Hippocampal formation (tissue), 2 donors: ENCODE results near the gene RFC4.
"Not testable (repeated sequence)": the region's sequence is repeated elsewhere in the genome, so short reads cannot be mapped to it uniquely, and the experiment has no call there.

Source experiments
- DNase-seq, 2 donors: peaks; one replicate each; lab custom pipeline; 2025; lab: John Stamatoyannopoulos, UW

RFC4 gene, protein sequence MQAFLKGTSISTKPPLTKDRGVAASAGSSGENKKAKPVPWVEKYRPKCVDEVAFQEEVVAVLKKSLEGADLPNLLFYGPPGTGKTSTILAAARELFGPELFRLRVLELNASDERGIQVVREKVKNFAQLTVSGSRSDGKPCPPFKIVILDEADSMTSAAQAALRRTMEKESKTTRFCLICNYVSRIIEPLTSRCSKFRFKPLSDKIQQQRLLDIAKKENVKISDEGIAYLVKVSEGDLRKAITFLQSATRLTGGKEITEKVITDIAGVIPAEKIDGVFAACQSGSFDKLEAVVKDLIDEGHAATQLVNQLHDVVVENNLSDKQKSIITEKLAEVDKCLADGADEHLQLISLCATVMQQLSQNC

DNA sequence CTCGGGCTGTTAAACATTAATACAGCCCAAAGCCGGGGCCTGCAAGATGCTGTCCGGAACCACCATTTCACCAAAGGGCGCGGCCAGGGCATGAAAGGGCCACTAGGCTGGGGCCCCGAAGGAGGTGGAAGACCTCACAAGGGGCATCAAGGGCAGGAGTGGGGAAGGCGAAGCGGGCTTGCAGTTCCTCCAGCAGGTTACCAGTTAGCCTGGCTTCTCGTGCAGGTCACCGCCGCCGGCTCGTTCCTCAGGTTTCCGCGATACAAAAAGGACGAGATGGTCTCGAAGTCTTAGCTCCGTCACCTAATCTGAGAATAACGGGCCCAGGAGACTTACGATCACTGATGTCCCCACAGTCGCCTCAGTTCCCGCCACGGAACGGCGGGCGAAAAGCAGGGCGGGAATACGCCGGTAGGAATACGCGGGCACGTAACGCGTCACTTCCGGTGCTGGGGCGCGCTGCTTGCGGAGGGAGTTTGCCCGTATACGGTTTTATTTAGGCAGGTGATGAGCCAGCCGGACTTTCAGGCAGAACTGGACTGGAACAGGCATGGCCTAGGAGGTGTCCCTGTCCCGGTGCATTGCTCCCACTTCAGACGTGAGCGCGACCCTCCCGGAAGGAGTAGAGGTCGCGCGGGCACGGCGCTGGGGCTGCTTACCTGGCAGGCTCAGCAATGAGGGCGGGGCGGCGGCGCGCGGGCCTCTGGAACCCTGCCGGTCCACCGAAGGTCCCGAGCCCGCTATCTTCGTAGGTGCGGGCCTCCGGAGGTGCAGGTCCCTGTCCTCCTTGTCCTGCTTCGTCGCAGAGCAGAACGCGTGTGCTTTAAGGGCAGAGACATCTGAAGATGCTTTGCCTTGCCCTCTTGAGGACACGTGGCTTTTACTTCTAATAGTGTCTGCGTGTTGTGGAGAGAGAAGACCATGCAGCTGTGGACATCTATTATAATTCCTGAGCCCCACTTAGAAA lies at the start of gene RFC4:
RFC4 (minus strand) TSS at position 394 of the 967 bp plus-strand sequence. CDS start 1,769 bp downstream, outside the sequence.
- peak; percentile 64 to 79 for DNase-seq

DNA sequence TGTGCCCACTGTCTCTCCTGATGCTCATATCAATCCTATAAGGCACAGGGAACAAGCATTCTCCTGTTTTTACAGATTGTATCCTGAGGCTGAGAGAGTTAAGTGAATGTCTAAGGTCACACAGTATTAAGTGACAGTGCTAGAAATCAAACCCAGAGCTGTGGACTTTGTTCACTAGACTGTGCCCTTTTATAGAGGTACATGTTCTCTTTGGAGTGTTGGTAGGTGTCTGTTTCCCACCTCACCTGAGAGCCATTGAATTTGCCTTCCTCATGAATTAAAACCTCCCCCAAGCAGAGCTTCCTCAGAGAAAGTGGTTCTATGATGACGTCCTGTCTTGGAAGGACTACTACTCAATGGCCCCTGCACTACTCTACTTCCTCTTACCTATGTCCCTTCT lies 48.7 kb upstream of the RFC4 start:
- DNase-seq, result no peak

DNA sequence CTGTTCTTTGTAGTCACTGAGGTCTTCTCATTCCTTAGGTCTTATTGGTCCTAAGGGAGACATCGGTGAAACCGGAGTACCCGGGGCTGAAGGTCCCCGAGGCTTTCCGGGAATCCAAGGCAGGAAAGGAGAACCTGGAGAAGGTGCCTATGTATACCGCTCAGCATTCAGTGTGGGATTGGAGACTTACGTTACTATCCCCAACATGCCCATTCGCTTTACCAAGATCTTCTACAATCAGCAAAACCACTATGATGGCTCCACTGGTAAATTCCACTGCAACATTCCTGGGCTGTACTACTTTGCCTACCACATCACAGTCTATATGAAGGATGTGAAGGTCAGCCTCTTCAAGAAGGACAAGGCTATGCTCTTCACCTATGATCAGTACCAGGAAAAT lies 47.9 kb upstream of the RFC4 start:
- no peak for DNase-seq

DNA sequence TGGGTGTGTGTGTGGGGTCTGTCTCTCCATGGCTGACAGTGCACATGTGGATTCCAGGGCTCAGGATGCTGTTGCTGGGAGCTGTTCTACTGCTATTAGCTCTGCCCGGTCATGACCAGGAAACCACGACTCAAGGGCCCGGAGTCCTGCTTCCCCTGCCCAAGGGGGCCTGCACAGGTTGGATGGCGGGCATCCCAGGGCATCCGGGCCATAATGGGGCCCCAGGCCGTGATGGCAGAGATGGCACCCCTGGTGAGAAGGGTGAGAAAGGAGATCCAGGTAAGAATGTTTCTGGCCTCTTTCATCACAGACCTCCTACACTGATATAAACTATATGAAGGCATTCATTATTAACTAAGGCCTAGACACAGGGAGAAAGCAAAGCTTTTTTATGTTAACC lies 46.7 kb upstream of the RFC4 start:
- no peak for DNase-seq

DNA sequence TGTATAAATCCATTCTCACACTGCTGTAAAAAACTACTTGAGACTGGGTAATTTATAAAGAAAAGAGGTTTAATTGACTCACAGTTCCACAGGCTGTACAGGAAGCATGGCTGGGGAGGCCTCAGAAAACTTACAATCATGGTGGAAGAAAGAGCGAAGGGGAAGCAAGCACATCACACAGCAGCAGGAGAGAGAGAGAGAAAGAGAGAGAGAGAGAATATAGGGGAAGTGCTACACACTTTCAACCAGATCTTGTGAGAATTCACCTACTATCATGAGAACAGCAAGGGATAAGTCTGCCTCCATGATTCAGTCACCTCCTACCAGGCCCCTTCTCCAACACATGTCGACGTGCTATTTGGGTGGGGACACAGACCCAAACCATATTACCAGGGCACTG lies 45.6 kb upstream of the RFC4 start:
- not testable (repeated sequence) for DNase-seq

DNA sequence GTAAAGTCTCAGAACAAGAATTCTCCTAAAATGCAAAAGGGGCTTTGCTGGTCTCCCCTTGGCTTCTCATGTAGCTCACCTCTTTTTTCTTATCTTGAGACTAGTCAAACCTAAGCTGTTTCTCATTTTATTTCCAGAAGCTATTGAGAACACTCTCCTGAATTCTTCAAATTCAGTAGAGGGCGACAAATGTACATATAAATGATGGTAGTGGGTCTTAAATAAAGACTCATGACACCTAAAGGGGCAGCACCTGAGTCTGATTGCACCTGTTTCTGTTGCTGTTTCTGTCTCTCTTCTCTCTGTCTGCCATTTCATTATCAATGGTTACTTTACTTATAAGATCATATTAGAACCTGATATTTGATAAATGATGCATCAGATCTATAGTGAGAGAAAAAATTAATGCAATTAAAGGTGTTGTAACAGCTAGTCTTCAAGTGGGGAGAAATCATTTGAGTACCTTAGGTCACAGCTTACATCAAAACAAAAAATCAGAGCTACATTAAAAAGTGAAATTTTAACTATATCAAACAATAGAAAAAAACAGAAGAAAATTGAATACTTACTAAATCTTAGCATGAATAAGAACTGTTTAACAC lies 43.2 kb upstream of the RFC4 start:
- DNase-seq, result peak in 1 of 2 donors; percentile 9

DNA sequence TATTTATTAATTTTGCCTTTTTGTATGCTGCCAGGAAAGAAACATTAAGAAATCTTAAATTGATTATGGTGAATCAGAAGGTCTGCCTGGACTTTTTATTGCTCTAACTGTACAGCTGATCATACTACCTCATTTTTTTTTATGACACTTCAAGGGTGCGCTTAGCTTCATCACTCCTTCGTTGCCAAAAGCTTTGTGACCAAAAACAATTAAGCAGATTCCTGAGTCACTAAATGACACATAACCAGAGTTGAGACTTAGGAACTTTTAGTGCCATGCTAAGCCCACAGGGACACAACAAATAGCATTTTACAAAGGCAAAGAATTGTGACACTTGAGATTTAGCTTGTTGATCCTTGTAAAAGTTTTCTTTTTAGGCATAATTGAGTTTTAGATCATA lies 41.2 kb upstream of the RFC4 start:
- DNase-seq, result no peak

DNA sequence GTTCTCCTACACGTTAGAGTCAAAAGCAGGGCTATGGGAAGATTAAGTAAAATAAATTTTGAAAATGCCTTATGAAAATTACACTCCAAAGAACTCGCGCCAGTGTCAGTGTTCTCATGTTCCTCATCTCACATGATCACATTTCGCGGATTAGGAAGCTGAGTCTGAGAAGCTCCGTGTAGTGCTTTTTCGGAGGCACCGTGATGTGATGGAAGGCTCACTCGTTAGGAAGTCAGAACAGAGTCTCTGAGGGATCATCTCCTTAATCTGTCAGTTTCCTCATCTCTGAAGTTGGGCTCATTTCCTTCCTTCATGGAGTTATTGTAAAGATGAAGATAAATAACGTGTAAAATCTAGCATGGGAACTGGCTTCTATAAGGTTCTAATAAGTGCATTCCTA lies 39.5 kb upstream of the RFC4 start:
- no peak for DNase-seq

DNA sequence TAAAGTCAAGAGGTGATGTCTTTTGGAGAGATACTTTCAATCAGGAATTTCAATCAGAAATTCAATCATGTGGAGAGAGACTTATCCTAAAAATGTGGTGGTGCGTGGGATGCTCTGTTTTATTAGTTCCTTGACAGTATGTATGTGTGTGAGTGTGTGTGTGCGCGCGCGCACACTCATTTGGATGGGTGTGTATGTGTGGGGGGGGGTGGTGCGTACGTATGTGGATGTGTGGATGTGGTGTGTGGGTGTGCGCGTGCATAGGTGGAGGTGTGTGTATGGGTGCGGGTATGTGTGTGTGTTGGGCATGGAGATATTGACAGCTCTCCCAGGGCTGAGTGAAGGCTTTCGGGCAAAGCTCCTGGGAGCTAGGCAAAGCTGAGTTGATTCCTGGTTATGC lies 38.6 kb upstream of the RFC4 start:
- DNase-seq, result no peak

DNA sequence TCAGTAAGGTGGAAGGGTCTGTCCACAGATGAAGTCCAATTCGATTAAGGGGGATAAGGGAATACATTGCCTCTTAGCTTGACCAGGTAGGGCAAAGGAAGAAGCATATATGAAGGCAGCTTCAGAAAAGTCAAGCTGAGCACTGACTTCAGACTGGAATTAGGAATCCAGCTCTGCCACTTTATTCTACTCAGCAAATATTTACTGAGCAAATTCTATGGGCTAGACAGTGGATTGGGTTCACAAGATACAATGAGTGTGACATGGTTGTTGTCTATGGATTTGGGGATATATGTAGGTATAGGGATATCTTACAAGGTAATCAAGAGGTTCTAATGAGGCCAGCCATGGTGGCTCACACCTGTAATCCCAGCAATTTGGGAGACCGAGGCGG lies 36.8 kb upstream of the RFC4 start:
- no peak for DNase-seq

DNA sequence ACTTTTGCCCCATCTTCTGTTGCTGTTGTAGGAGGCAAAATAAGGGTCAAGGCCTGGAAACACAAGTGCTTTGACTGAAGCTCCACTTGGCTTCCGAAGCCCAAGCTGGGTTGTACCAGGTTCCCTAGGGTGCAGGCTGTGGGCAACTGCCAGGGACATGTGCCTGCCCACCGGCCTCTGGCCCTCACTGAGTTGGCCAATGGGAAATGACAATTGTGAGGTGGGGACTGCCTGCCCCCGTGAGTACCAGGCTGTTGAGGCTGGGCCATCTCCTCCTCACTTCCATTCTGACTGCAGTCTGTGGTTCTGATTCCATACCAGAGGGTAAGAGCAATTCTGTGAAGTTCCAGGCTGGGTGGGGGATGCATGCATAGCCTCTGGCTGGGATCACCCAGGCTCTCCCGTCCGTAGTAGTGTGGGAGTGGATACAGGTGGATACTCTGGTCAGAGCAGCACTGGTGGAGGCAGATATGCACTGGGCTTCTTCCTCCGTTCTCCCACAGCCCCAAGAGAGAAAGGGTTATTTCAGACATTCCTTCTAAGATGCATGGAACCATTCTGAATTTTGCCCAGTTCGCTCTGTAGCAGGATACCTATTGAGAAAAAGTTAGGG lies 36.2 kb upstream of the RFC4 start, which contains the start of gene ADIPOQ:
ADIPOQ (plus strand) TSS at position 285 of the 613 bp plus-strand sequence. CDS start 10,349 bp downstream, outside the sequence.
- no peak for DNase-seq

DNA sequence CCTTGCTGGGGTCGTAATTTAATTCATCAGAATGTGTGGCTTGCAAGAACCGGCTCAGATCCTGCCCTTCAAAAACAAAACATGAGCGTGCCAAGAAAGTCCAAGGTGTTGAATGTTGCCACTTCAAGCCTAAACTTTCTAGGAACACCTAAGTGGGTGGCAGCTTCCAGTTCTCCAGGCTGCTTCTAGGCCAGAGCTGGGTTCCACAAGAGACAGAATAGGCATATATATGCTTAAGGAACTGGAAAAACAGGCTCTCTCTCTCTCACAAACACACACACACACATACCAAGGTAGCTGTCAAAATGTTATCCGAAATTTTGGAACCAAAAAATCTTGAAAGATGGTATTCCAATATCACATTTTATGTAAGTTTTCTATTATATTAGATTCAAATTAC lies 35.3 kb upstream of the RFC4 start:
- no peak for DNase-seq

DNA sequence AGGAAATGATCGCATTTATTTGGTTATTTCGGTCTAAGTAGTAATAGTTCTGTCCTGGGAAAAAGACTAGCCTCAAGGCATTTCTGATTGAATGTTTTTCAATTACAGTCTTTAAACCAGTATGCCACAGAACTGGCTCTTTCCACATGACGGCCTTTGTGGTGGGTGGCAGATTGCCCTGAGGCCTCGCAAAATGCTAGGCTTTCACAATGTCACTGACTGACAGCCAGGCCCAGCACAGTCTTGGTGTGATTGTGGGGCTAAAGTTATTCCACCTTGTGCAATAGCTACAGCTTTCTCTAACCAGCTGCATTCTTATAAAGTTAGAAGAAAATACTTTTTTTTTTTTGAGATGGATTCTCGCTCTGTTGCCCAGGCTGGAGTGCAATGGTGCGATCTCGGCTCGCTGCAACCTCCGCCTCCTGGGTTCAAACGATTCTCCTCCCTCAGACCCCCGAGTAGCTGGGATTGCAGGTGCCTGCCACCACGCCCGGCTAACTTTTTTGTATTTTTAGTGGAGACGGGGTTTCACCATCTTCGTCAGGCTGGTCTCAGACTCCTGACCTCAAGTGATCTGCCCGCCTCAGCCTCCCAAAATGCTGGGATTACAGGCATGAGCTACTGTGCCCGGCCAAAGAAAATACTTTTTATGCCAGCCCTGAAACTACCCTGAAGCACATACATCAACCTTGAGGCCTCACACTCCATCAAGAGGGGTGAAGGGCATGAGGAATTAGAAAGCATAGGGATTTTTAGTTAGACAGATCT lies 33.8 kb upstream of the RFC4 start:
- DNase-seq, result no peak

DNA sequence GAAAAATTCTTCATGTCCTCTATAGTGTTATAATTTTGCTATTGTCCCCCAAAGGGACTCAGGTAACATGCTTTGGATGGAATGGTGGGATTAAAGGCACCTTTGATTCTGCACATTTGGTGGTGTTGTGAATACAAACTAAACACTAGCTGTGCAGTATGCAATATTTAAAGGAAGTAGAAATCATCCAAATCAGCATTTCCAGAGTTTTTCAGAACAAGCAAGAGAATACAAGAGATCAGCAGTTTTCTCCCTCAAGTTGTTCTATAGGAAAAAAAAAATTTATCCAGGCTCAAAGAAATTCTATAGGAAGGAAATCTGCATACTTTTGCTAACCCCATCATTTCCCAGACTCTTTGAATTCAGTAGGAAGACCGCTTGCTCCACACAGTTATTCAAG lies 26.0 kb upstream of the RFC4 start:
- DNase-seq, result no peak

DNA sequence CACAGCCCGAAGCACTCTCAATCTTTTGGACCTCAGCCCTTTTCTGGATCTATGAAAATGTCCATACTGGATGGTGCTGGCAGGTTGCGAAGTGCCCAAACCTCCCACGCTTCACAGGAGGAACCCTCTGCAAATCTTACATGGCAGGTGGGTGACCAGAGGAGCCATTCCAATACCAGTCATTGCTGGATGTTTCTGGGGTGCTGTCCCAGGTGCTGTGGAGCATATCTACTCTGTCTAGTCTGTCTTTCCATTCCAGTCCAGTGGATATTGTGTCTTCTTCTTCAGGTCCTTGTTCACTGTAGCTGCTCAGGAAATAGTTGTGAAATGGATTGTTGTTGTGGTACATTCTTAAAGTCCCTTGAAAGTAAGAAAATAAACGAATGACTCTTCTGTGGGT lies 25.5 kb upstream of the RFC4 start:
- DNase-seq, result no peak

DNA sequence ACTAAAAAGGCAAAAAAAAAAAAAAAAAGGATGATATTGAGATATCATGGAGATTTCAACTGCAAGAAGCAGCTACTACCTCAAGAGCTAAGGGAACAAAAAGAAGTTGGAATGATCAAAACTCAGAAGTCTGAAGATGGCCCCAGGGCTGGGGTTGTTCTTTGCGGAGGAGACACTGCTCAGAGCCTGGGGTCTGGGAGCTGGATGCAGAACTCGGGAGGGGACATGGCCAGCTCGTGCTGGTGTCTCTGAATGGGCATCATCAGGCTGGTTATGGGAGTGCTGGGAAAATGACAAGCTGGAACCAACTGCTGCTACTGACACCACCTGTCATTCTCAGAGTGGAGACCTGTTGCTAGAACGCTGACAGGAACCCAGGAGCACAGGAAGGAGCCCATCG lies 22.1 kb upstream of the RFC4 start:
- no peak for DNase-seq

DNA sequence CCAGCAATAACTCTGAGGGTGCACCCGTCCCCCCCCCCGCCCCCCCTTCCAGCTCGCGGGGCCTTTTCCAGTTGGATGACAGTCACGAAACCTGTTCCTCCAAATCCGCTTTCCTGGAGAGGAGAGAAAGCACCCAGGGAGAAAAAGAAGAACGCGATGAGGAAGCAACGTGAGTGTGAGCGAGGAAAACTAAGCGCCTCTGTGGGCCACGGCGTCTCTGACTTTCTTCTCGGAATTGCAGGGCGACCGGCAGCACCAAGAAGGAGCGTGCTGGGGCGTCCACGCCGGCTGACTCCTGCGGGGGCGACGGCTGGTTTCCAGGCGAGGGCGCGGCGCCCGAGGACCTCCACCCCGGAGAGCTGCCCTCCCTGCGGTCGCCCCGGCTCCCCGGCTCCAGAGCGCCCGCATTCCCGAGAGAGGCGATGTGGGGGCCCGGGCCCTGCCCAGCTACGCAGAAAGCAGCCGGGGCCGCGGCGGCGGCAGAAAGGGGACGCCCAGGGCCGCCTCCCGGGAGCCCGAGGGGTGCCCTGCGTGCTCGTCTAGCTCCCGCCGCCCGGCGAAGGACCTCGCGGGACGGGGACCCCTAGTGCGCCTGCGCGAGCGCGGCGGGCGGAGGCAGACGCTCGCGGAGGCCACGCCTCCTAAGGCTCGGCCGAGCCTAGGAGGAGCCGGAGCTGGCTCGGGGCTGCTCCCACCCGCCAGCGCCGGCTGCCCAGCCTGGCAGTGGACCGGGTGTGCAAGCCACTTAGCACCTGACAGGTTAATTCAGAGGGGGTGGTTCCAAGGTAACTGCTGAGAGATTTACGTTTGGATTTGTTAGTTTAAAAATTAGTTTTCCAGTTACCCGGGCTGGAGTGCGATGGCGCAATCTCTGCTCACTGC lies 20.9 kb upstream of the RFC4 start:
- peak; percentile 67 to 76 for DNase-seq

DNA sequence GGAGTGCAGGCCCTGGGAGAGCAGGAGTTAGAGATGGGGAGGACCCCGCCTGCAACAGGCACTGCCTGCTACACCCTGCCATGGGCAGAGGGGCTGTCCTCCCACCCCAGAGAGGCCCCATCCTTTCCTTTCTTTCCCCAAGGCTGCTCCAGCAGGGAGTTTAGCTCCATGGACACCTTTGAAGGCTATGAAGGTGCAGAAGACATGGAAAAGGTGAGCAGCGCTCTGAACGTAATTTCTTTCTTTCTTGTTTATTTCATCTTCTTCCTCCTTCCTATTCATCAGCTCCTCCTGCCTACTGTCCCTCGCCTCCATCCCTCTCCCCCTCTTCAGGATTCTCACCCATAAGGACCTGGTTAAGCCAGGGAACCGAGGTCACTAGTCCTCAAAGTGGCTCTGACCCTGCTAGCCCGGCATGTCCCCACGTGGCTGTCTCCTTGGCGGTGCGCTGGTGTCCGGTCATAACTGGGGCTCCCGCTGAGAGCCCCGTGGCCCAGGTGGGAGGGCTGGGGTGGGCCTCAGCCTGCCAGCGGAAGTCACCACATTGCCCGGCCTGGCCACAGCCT lies 20.2 kb upstream of the RFC4 start:
- no peak for DNase-seq

DNA sequence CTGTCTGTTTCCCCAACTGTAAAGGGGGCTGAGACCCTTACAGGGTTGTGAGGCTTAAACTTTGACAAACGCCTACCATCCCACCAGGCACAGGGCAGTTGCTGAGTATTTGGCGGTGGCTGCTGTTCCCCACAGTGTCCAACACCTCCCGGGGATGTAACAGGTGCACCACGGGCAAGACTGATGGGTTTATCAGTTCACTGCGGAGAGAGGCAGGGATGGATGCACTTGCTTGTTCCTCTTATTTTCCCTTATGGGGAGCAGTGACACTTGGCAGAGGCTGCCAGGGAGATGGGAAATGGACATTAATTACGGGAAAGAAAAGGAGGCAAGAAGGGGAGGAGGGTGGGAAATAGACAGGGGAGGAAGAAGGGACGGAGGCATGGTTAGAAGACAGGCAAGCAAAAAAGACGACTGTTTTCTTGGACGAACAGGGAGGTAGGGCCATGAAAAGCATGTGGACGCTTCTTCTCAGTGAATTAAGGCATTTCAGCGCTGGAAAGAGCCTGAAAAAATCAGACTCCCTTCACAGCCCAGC lies 19.7 kb upstream of the RFC4 start:
- DNase-seq, result peak in 1 of 2 donors; percentile 24
